Mesodermal cell (in vitro differentiated cells): ENCODE data around the gene IRS2.

ENCODE experiments used
- H3K27ac ChIP-seq: 2 replicates; pipeline ENCODE4 v1.7.0; 2013; ENCODE audit warnings: mild to moderate bottlenecking, low read depth, low read length, moderate library complexity; ENCODE audit not compliant: severe bottlenecking
- H3K36me3 ChIP-seq: 2 replicates; pipeline ENCODE4 v1.7.1; 2013; ENCODE audit warnings: mild to moderate bottlenecking, low read length, moderate library complexity; ENCODE audit not compliant: control insufficient read depth, insufficient read depth
- H3K4me1 ChIP-seq: one replicate; pipeline ENCODE4 v1.7.1; 2013; ENCODE audit warnings: mild to moderate bottlenecking, low read length; ENCODE audit not compliant: insufficient read depth, control insufficient read depth, poor library complexity, severe bottlenecking
- H3K4me3 ChIP-seq: 2 replicates; pipeline ENCODE4 v1.7.0; 2013; ENCODE audit warnings: low read length, control low read depth, mild to moderate bottlenecking; ENCODE audit not compliant: insufficient read depth, poor library complexity, severe bottlenecking; ENCODE audit errors: extremely low read depth
- H3K9me3 ChIP-seq: 2 replicates; pipeline ENCODE4 v1.7.1; 2013; ENCODE audit warnings: mild to moderate bottlenecking, low read length, moderate library complexity; ENCODE audit not compliant: control insufficient read depth
- WGBS, 2 experiments: methylation state at CpG; one replicate each; pipeline ENCODE4 v1.1.5; 2013; ENCODE audit warnings: missing lambda C conversion rate in 2 of 2; ENCODE audit not compliant: insufficient coverage in 2 of 2; 5-methylcytosine and 5-hydroxymethylcytosine counted together

IRS2 gene

GRCh38 chr13:109785141-109785891 is 1.1 kb downstream of the IRS2 start:
- 1 to 2% methylated on average over 77 to 79 of the region's 98 CpGs for WGBS, 2 experiments
- Histone ChIP-seq H3K36me3 (peaks cover 24% of the 10 kb centered on the region), H3K9me3 (no peaks in the 10 kb centered on the region), H3K4me3 (peak overlapping the region; percentile 51), H3K4me1 (peaks cover 2% of the 10 kb centered on the region), H3K27ac (peak overlapping the region; percentile 49)

GRCh38 chr13:109784590-109785140 is 1.7 kb downstream of the IRS2 start:
- no peaks in the 10 kb centered on the region for H3K9me3 ChIP-seq
- H3K4me3 ChIP-seq = peak overlapping the region; percentile 51
- no peak overlapping the region for H3K27ac ChIP-seq
- peaks cover 8% of the 10 kb centered on the region for H3K4me1 ChIP-seq
- WGBS, 2 experiments = 0% methylated on average over 42 to 83 of the region's 83 CpGs
- H3K36me3 ChIP-seq = peaks cover 30% of the 10 kb centered on the region

- H3K4me3 ChIP-seq = peak overlapping the region; percentile 43
- no peak overlapping the region for H3K27ac ChIP-seq
- H3K36me3 ChIP-seq = peaks cover 34% of the 10 kb centered on the region
- H3K4me1 ChIP-seq = peaks cover 15% of the 10 kb centered on the region
- 48 to 55% methylated on average over 51 to 76 of the region's 81 CpGs for WGBS, 2 experiments
- no peaks in the 10 kb centered on the region for H3K9me3 ChIP-seq
Measured at GRCh38 chr13:109783815-109784589, 2.4 kb downstream of the IRS2 start.

DNA sequence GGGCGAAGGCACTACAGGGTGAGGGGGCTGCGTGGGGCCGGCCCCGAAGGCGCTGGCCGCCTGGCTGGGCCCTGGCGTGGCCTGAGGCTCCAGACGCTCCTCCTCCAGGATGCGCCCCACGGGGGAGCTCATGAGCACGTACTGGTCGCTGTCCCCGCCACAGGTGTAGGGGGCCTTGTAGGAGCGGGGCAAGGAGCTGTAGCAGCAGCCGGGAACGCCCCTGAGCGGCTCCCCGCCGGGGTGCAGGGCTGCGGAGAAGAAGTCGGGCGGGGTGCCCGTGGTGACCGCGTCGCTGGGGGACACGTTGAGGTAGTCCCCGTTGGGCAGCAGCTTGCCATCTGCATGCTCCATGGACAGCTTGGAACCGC is 3.0 kb downstream of the IRS2 start:
- Histone ChIP-seq H3K4me1 (peaks cover 19% of the 10 kb centered on the region), H3K4me3 (peak overlapping the region; percentile 43), H3K36me3 (peaks cover 34% of the 10 kb centered on the region), H3K27ac (no peak overlapping the region), H3K9me3 (no peaks in the 10 kb centered on the region)
- WGBS, 2 experiments = 78 to 89% methylated on average over 28 to 29 of the region's 29 CpGs

DNA sequence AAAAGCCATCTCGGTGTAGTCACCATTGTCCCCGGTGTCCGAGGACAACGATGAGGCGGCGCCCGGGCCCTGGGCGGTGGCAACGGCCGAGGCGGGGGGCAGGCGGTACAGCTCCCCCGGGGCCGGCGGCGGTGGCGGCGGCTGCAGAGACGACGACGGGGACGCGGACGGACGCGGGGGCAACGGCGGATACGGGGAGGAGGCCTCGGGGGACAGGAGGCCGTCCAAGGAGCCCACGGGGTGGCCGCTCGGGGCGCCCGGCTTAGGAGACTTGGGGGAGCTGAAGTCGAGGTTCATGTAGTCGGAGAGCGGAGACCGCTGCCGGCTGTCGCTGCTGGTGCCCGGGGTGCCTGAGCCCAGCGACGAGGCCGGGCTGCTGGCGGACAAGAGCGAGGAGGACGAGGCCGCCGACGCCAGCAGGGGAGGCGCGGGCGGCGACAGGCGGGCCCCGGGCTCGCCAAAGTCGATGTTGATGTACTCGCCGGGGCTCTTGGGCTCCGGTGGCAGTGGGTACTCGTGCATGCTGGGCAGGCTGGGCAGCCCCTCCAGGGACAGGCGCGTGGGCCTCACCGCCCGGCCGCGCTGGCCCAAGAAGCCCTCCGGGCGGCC is 3.5 kb downstream of the IRS2 start:
- Histone ChIP-seq H3K36me3 (peaks cover 34% of the 10 kb centered on the region), H3K4me1 (peaks cover 23% of the 10 kb centered on the region), H3K27ac (no peak overlapping the region), H3K4me3 (no peak overlapping the region), H3K9me3 (no peaks in the 10 kb centered on the region)
- WGBS, 2 experiments = 97 to 98% methylated on average over 67 to 72 of the region's 72 CpGs

- Histone ChIP-seq H3K4me1 (peaks cover 23% of the 10 kb centered on the region), H3K4me3 (peak overlapping the region; percentile 17), H3K27ac (no peak overlapping the region), H3K9me3 (no peaks in the 10 kb centered on the region), H3K36me3 (peaks cover 34% of the 10 kb centered on the region)
- 97 to 98% methylated on average over 68 to 76 of the region's 77 CpGs for WGBS, 2 experiments
Measured at GRCh38 chr13:109782066-109782822, 4.1 kb downstream of the IRS2 start.

DNA sequence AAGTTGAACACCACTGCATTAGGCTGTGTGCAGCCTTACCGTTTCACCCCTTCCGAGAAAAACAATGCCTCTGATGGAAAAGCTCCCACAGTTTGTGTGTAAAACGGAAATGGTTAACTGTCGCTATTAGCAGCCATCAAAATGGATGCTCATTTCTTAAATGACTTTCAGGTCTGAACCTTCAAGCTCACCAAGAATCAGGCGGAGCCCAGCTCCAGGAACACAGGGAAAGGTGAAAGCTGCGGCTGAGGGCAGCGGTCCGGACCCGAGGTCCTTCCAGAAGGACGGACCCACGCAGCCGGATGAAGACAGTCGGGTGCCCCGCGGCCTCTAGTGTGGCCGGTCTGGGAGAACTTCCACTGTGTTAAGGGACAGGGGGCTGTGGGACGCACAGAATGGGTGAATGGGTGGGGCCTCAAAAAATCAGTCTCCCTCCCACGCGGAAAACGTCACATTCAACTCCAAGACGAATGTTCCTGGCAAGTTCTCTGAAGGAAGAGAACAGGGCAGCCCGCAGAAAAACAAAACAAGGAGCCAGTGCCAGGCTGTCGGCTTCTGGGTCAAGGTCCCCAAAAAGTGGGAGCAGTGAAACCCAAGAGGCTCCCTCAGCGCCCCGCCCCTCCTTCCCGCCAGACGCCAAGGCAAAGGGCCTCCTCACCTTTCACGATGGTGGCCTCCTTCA is 4.9 kb downstream of the IRS2 start:
- 90 to 93% methylated on average over 23 to 28 of the region's 28 CpGs for WGBS, 2 experiments
- H3K9me3 ChIP-seq = no peaks in the 10 kb centered on the region
- peak overlapping the region; percentile 17 for H3K4me3 ChIP-seq
- no peak overlapping the region for H3K27ac ChIP-seq
- H3K4me1 ChIP-seq = peaks cover 23% of the 10 kb centered on the region
- peaks cover 34% of the 10 kb centered on the region for H3K36me3 ChIP-seq

DNA sequence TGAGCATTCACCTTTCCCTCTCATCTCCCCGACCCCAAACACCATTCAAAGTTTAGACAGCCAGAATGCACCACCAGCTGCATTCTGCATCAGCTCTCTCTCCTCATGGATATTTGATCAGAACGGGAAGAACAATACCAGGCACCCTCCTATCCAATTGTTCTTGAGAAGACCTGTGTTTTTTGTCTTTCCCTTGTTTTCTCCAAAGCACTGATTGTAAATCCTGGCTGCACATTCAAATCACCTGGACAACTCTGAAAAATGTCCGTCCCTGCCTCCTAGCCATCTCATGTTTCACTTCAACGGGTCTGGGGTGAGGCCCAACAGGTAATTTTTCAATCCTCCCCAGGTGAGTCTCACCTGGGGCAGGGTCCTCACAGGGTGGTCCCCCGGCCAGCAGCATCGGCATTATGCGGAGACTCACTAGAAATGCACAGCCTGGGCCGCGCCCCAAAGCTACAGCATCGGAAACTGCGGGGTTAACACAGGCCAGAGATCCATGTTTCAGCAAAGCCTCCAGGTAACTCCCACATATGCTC is 5.5 kb downstream of the IRS2 start:
- H3K36me3 ChIP-seq = peaks cover 34% of the 10 kb centered on the region
- peaks cover 23% of the 10 kb centered on the region for H3K4me1 ChIP-seq
- WGBS, 2 experiments = 83 to 84% methylated on average over 11 of the region's 11 CpGs
- H3K4me3 ChIP-seq = peak overlapping the region; percentile 17
- no peaks in the 10 kb centered on the region for H3K9me3 ChIP-seq
- H3K27ac ChIP-seq = no peak overlapping the region

DNA sequence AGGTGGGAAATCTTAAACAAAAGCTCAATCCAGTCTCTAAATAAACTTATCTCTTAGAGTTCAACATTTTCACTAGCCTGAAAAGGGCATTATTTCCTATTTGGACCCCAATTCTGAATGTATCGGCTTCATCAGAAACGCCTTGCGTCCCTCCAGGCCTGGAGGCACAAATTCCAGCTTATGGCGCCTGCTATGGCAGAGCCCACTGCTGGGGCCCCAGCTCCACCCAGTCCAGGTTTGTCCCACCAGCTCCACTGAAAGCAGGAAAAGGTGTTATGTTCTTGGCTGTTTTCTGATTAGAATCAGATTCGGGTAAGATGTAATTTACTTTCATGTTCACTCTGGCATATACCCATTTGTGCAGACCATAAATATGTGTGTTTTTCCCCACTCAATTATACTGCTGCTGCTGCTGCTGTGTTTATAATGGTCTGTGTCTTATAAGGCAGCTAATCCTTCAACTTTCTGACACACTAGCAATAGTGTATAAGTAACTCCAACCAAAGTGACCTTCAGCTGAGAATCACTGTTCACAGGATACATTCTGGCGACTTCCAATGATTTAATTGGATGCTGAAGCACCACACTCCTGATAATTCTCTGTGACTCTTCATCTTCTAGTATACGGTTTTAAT is 6.4 kb downstream of the IRS2 start:
- no peak overlapping the region for H3K27ac ChIP-seq
- 83 to 96% methylated on average over 4 to 6 of the region's 7 CpGs for WGBS, 2 experiments

More for the DNA sequence above, 6.4 kb downstream of the IRS2 start:
- Histone ChIP-seq H3K36me3 (peaks cover 34% of the 10 kb centered on the region), H3K4me3 (peak overlapping the region; percentile 11), H3K4me1 (peaks cover 23% of the 10 kb centered on the region), H3K9me3 (no peaks in the 10 kb centered on the region)
